ENCODE measurements around the gene ZNF576.
"Not testable (repeated sequence)": the region's sequence is repeated elsewhere in the genome, so short reads cannot be mapped to it uniquely, and the experiment has no call there.

The ZNF576 gene

GRCh38 chr19:43595999-43596841 is at the start of gene ZNF576, which contains the start of gene IRGQ:
TSS of gene ZNF576 (plus strand) at chr19:43596595. CDS start at chr19:43597109, 514 bp downstream.
TSS of gene IRGQ (minus strand) at chr19:43596134. CDS start at chr19:43595338, 796 bp downstream.
- peaks cover 35% of the 10 kb centered on the region for H3K4me1 Mint-ChIP-seq
- H3K27me3 Mint-ChIP-seq (ENCODE audit: low read depth, poor library complexity): no peaks in the 10 kb centered on the region
- DNase-seq: peak; percentile 100
- no peak for TF ChIP-seq CTCF (IDR thresholded peaks at IDR 0.05)
- no peaks in the 10 kb centered on the region for H3K9me3 Mint-ChIP-seq
- H3K36me3 Mint-ChIP-seq (ENCODE audit: low read depth): peaks cover 14% of the 10 kb centered on the region
- peak within 1 kb of the TSS; percentile 95 for H3K4me3 Mint-ChIP-seq
- peak within 1 kb of the TSS; percentile 100 for H3K27ac Mint-ChIP-seq

- DNase-seq; H3K4me1 Mint-ChIP-seq; H3K27me3 Mint-ChIP-seq (ENCODE audit: low read depth, poor library complexity); H3K9me3 Mint-ChIP-seq; H3K4me3 Mint-ChIP-seq; H3K27ac Mint-ChIP-seq: not testable (repeated sequence)
- H3K36me3 Mint-ChIP-seq (ENCODE audit: low read depth): peaks cover 71% of the 10 kb centered on the region
Measured at GRCh38 chr19:43547926-43548325, 48.5 kb upstream of the ZNF576 start.

GRCh38 chr19:43548706-43549105 is 47.7 kb upstream of the ZNF576 start:
- H3K9me3 Mint-ChIP-seq: no peaks in the 10 kb centered on the region
- H3K27me3 Mint-ChIP-seq (ENCODE audit: low read depth, poor library complexity): peaks cover 4% of the 10 kb centered on the region
- DNase-seq: no peak
- H3K27ac Mint-ChIP-seq: no peak overlapping the region
- peaks cover 64% of the 10 kb centered on the region for H3K36me3 Mint-ChIP-seq (ENCODE audit: low read depth)
- no peak for TF ChIP-seq CTCF (IDR thresholded peaks at IDR 0.05)
- no peak overlapping the region for H3K4me3 Mint-ChIP-seq
- H3K4me1 Mint-ChIP-seq: no peaks in the 10 kb centered on the region

GRCh38 chr19:43551399-43552197 is 44.8 kb upstream of the ZNF576 start:
- DNase-seq: no peak
- Mint-ChIP-seq H3K4me1 (no peaks in the 10 kb centered on the region), H3K27me3 (ENCODE audit: low read depth, poor library complexity) (peaks cover 4% of the 10 kb centered on the region), H3K36me3 (ENCODE audit: low read depth) (peaks cover 63% of the 10 kb centered on the region), H3K4me3 (no peak overlapping the region), H3K27ac (peak overlapping the region; percentile 34), H3K9me3 (no peaks in the 10 kb centered on the region)
- TF ChIP-seq CTCF (IDR thresholded peaks at IDR 0.05): no peak

GRCh38 chr19:43552198-43552450 is 44.3 kb upstream of the ZNF576 start:
- Mint-ChIP-seq H3K4me1 (no peaks in the 10 kb centered on the region), H3K9me3 (no peaks in the 10 kb centered on the region), H3K4me3 (no peak overlapping the region), H3K27me3 (ENCODE audit: low read depth, poor library complexity) (peaks cover 4% of the 10 kb centered on the region), H3K27ac (no peak overlapping the region), H3K36me3 (ENCODE audit: low read depth) (peaks cover 62% of the 10 kb centered on the region)
- no peak for DNase-seq
- no peak for TF ChIP-seq CTCF (IDR thresholded peaks at IDR 0.05)

DNA sequence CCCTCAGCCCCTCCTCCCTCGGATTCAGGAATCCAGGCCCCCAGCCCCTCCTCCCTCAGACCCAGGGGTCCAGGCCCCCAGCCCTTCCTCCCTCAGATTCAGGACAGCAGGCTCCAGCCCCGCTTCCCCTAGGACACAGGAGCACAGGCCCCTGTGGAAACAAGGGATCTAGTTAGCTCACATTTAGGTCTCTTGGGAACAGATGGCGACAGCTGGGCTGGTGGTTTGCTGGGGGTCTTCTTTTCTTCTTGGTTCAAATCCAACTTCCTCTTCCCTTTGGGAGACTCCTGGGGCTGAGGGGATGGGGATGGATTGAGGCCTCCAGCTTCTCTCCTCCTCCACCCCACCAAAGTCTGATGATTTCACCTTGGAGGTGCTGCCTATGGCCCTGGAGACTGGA is 43.8 kb upstream of the ZNF576 start:
- no peak for DNase-seq
- Mint-ChIP-seq H3K36me3 (ENCODE audit: low read depth) (peaks cover 60% of the 10 kb centered on the region), H3K27me3 (ENCODE audit: low read depth, poor library complexity) (peaks cover 4% of the 10 kb centered on the region), H3K27ac (no peak overlapping the region), H3K4me3 (no peak overlapping the region), H3K9me3 (no peaks in the 10 kb centered on the region), H3K4me1 (peaks cover 4% of the 10 kb centered on the region)
- TF ChIP-seq CTCF (IDR thresholded peaks at IDR 0.05): no peak
